Neuronal stem cell (in vitro differentiated cells): ENCODE measurements around the gene RAF1.
A peak's percentile ranks its signal among the peaks of the same experiment; 100 is the strongest.
"Not testable (repeated sequence)": the region's sequence is repeated elsewhere in the genome, so short reads cannot be mapped to it uniquely, and the experiment has no call there.

Source experiments
- DNase-seq: peaks from one replicate; pipeline ENCODE4 v3.0.0-alpha.2; 2013; ENCODE audit warnings: low spot score
- H2AFZ ChIP-seq: one replicate; pipeline ENCODE4 v1.6.1; 2013; ENCODE audit warnings: mild to moderate bottlenecking, low read length, inconsistent platforms
- H2AK5ac ChIP-seq: 2 replicates; pipeline ENCODE4 v1.6.1; 2013; ENCODE audit warnings: low read depth, mild to moderate bottlenecking, inconsistent platforms, low read length, moderate library complexity, mixed read lengths
- H2BK120ac ChIP-seq: 2 replicates; pipeline ENCODE4 v1.6.1; 2013; ENCODE audit warnings: low read depth, mild to moderate bottlenecking, inconsistent platforms, low read length, moderate library complexity, mixed read lengths
- H2BK12ac ChIP-seq: one replicate; pipeline ENCODE4 v1.6.1; 2013; ENCODE audit warnings: low read length, inconsistent platforms
- H2BK15ac ChIP-seq: 2 replicates; pipeline ENCODE4 v1.6.1; 2013; ENCODE audit warnings: mild to moderate bottlenecking, low read length, inconsistent platforms, mixed read lengths
- H2BK5ac ChIP-seq: one replicate; pipeline ENCODE4 v1.6.1; 2013; ENCODE audit warnings: inconsistent platforms, mild to moderate bottlenecking, low read length, moderate library complexity
- H3K14ac ChIP-seq: one replicate; pipeline ENCODE4 v1.6.1; 2013; ENCODE audit warnings: low read length, inconsistent platforms
- H3K18ac ChIP-seq: 2 replicates; pipeline ENCODE4 v1.6.1; 2013; ENCODE audit warnings: low read length, inconsistent platforms
- H3K23ac ChIP-seq: 2 replicates; pipeline ENCODE4 v1.6.1; 2013; ENCODE audit warnings: low read depth, mild to moderate bottlenecking, mixed read lengths, low read length, inconsistent platforms; ENCODE audit not compliant: poor library complexity
- H3K27ac ChIP-seq: replicated peaks from 3 replicates; pipeline ENCODE4 v1.5.1; 2013; ENCODE audit warnings: low read length, inconsistent platforms
- H3K27me3 ChIP-seq, 3 experiments: 2 replicates each; pipeline ENCODE4 v1.6.1; 2013; ENCODE audit warnings: low read length in 3 of 3, mild to moderate bottlenecking in 2 of 3, inconsistent platforms in 1 of 3, low read depth in 1 of 3, mixed read lengths in 1 of 3, moderate library complexity in 1 of 3; ENCODE audit not compliant: control insufficient read depth in 3 of 3, insufficient read depth in 3 of 3
- H3K36me3 ChIP-seq, 2 donors: replicated peaks in 1 of 2; 2 replicates each; pipeline ENCODE4 v1.6.1; 2013; ENCODE audit warnings: low read length in 2 of 2; ENCODE audit not compliant: control insufficient read depth in 2 of 2, insufficient read depth in 2 of 2
- H3K4ac ChIP-seq: 2 replicates; pipeline ENCODE4 v1.6.1; 2013; ENCODE audit warnings: inconsistent platforms, mild to moderate bottlenecking, low read length, moderate library complexity
- H3K4me1 ChIP-seq, 2 donors: 1 replicate in 1 of 2; 2 replicates in 1 of 2; pipeline ENCODE4 v1.6.1; 2013; ENCODE audit warnings: low read length in 2 of 2, low read depth in 1 of 2; ENCODE audit not compliant: control insufficient read depth in 2 of 2, insufficient read depth in 1 of 2
- H3K4me2 ChIP-seq: one replicate; pipeline ENCODE4 v1.6.1; 2013; ENCODE audit warnings: mild to moderate bottlenecking, low read length, inconsistent platforms; ENCODE audit not compliant: insufficient read depth, poor library complexity, severe bottlenecking
- H3K4me3 ChIP-seq, 2 donors: 2 replicates each; pipeline ENCODE4 v1.5.1; 2013; ENCODE audit warnings: low read length in 2 of 2, mild to moderate bottlenecking in 2 of 2, inconsistent platforms in 1 of 2, moderate library complexity in 1 of 2
- H3K79me1 ChIP-seq: one replicate; pipeline ENCODE4 v1.6.1; 2013; ENCODE audit warnings: low read depth, mild to moderate bottlenecking, inconsistent platforms, low read length, moderate library complexity
- H3K9ac ChIP-seq: one replicate; pipeline ENCODE4 v1.6.1; 2013; ENCODE audit warnings: mild to moderate bottlenecking, low read depth, low read length, inconsistent platforms; ENCODE audit not compliant: poor library complexity
- H3K9me3 ChIP-seq, 2 donors: replicated peaks in 1 of 2; 2 replicates each; pipeline versions ENCODE3 to v1.6.1; 2013; ENCODE audit warnings: low read length in 2 of 2, mild to moderate bottlenecking in 2 of 2, inconsistent platforms in 1 of 2, low read depth in 1 of 2, mixed read lengths in 1 of 2, moderate library complexity in 1 of 2; ENCODE audit not compliant: control insufficient read depth in 2 of 2, insufficient read depth in 1 of 2
- H4K8ac ChIP-seq: one replicate; pipeline ENCODE4 v1.6.1; 2013; ENCODE audit warnings: low read depth, mild to moderate bottlenecking, inconsistent platforms, low read length, moderate library complexity
- H4K91ac ChIP-seq: one replicate; pipeline ENCODE4 v1.6.1; 2013; ENCODE audit warnings: low read length, low read depth, mild to moderate bottlenecking, inconsistent platforms; ENCODE audit not compliant: poor library complexity
- WGBS, 2 donors: extraction: QIAGEN DNeasy Blood & Tissue Kit; methylation state at CpG; one replicate each; pipeline ENCODE4 v1.1.7; 2013; ENCODE audit warnings: missing lambda C conversion rate in 2 of 2, mixed read lengths in 1 of 2; ENCODE audit not compliant: insufficient read length in 2 of 2, insufficient replicate concordance in 1 of 2; ENCODE audit errors: extremely low coverage in 2 of 2; 5-methylcytosine and 5-hydroxymethylcytosine counted together

The RAF1 gene

GRCh38 chr3:12661926-12662592 lies 1.9 kb downstream of the RAF1 start:
- Histone ChIP-seq H3K27me3 (no peaks in the 10 kb centered on the region), H3K27ac (no peak overlapping the region), H3K79me1 (peaks cover 5% of the 10 kb centered on the region), H2BK120ac (no peak overlapping the region), H3K9ac (no peak overlapping the region), H2BK15ac (no peak overlapping the region), H3K4me1 (no peaks in the 10 kb centered on the region), H2AK5ac (no peak overlapping the region), H3K18ac (no peak overlapping the region), H4K91ac (no peak overlapping the region), H2AFZ (peak overlapping the region; percentile 91), H2BK12ac (no peak overlapping the region), H3K36me3 (peaks cover 0 to 6% of the 10 kb centered on the region in 2 donors), H3K23ac (no peak overlapping the region), H3K14ac (no peak overlapping the region), H3K4me3 (peak overlapping the region; percentile 100), H4K8ac (no peak overlapping the region), H2BK5ac (no peak overlapping the region), H3K9me3 (no peaks in the 10 kb centered on the region), H3K4me2 (peak overlapping the region; percentile 75), H3K4ac (no peak overlapping the region)
- no CpG with 5 or more reads among the region's 5 CpGs for WGBS, 2 donors
- DNase-seq, result no peak

DNA sequence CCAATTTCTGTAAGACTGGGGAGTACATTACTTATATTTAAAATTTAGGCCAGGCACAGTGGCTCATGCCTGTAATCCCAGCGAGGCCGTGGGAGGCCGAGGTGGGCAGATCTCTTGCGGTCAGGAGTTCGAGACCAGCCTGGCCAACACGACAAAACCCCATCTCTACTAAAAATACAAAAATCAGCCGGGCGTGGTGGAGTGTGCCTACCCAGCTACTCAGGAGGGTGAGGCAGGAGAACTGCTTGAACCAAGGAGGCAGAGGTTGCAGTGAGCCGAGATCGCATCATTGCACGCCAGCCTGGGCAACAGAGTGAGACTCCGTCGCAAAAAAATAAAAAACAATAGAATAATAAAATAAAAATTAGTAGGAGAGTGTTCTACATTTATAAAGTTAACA lies 2.5 kb downstream of the RAF1 start:
- not testable (repeated sequence) for H3K4me2 ChIP-seq, H3K9ac ChIP-seq, H3K4me1 ChIP-seq, DNase-seq, H3K27me3 ChIP-seq, H4K8ac ChIP-seq, H3K18ac ChIP-seq, H3K27ac ChIP-seq, H2AFZ ChIP-seq, H2BK120ac ChIP-seq, H3K23ac ChIP-seq, H2BK12ac ChIP-seq, H2BK15ac ChIP-seq, H3K79me1 ChIP-seq, H3K4me3 ChIP-seq, H2BK5ac ChIP-seq, H3K14ac ChIP-seq, H2AK5ac ChIP-seq, H3K36me3 ChIP-seq, H3K4ac ChIP-seq, H3K9me3 ChIP-seq, H4K91ac ChIP-seq
- WGBS, 2 donors, result no CpG with 5 or more reads among the region's 13 CpGs

- Histone ChIP-seq H3K9ac (no peak overlapping the region), H3K27ac (no peak overlapping the region), H3K18ac (no peak overlapping the region), H2BK5ac (no peak overlapping the region), H3K4me2 (no peak overlapping the region), H2AK5ac (no peak overlapping the region), H3K23ac (no peak overlapping the region), H2BK15ac (no peak overlapping the region), H3K4me3 (no peak overlapping the region), H3K14ac (no peak overlapping the region), H3K27me3 (no peaks in the 10 kb centered on the region), H4K8ac (no peak overlapping the region), H3K36me3 (peaks cover 0 to 14% of the 10 kb centered on the region in 2 donors), H3K9me3 (no peaks in the 10 kb centered on the region), H2BK12ac (no peak overlapping the region), H3K4me1 (no peaks in the 10 kb centered on the region), H4K91ac (no peak overlapping the region), H3K79me1 (peaks cover 5% of the 10 kb centered on the region), H3K4ac (no peak overlapping the region), H2BK120ac (no peak overlapping the region), H2AFZ (no peak overlapping the region)
- no CpG with 5 or more reads among the region's 2 CpGs for WGBS, 2 donors
- DNase-seq, result no peak
These were observed 3.7 kb downstream of the RAF1 start for GRCh38 chr3:12660196-12660595.

GRCh38 chr3:12659316-12660015 lies 4.5 kb downstream of the RAF1 start:
- Histone ChIP-seq H3K36me3 (peaks cover 0 to 16% of the 10 kb centered on the region in 2 donors), H4K91ac (no peak overlapping the region), H3K4ac (no peak overlapping the region), H3K9ac (no peak overlapping the region), H3K23ac (no peak overlapping the region), H3K27ac (no peak overlapping the region), H2BK5ac (no peak overlapping the region), H3K79me1 (peaks cover 5% of the 10 kb centered on the region), H4K8ac (no peak overlapping the region), H2BK12ac (no peak overlapping the region), H3K27me3 (no peaks in the 10 kb centered on the region), H3K14ac (no peak overlapping the region), H3K4me3 (no peak overlapping the region), H3K18ac (no peak overlapping the region), H2BK15ac (no peak overlapping the region), H3K4me2 (no peak overlapping the region), H2AK5ac (no peak overlapping the region), H3K9me3 (no peaks in the 10 kb centered on the region), H3K4me1 (no peaks in the 10 kb centered on the region), H2AFZ (no peak overlapping the region), H2BK120ac (no peak overlapping the region)
- no peak for DNase-seq
- no CpG with 5 or more reads among the region's 3 CpGs for WGBS, 2 donors
